NCI-H510A (cell line): ENCODE results near the gene LSM2.

Experiments
- DNase-seq: peaks from one replicate; lab custom pipeline; 2025; lab: John Stamatoyannopoulos, UW

LSM2 gene

GRCh38 chr6:31776989-31777666 is 29.6 kb downstream of the LSM2 start, which contains the start of gene VWA7:
Gene VWA7 (minus strand): TSS chr6:31777328. CDS start chr6:31776779, 549 bp downstream.
- DNase-seq, result peak; percentile 93

GRCh38 chr6:31776485-31776988 is 30.2 kb downstream of the LSM2 start:
- DNase-seq, result peak; percentile 72

- DNase-seq, result no peak
Observed at GRCh38 chr6:31775633-31776484, 30.9 kb downstream of the LSM2 start.

- no peak for DNase-seq
Observed at GRCh38 chr6:31775184-31775583, 31.6 kb downstream of the LSM2 start.

- DNase-seq, result no peak
Observed at GRCh38 chr6:31771992-31772358, 34.8 kb downstream of the LSM2 start.

- no peak for DNase-seq
Observed at GRCh38 chr6:31770860-31771259, 35.9 kb downstream of the LSM2 start.

- peak; percentile 33 for DNase-seq
Observed at GRCh38 chr6:31769684-31770371, 36.9 kb downstream of the LSM2 start.

GRCh38 chr6:31768363-31769257 is 38.2 kb downstream of the LSM2 start:
- DNase-seq, result no peak

GRCh38 chr6:31767096-31767645 is 39.6 kb downstream of the LSM2 start:
- no peak for DNase-seq

- DNase-seq, result peak; percentile 25
Observed at GRCh38 chr6:31765910-31766794, 40.6 kb downstream of the LSM2 start.

GRCh38 chr6:31765559-31765909 is 41.2 kb downstream of the LSM2 start:
- DNase-seq, result no peak

GRCh38 chr6:31764198-31764597 is 42.6 kb downstream of the LSM2 start:
- no peak for DNase-seq

GRCh38 chr6:31763619-31763940 is 43.2 kb downstream of the LSM2 start:
- DNase-seq, result no peak

- DNase-seq, result no peak
Observed at GRCh38 chr6:31762878-31763618, 43.7 kb downstream of the LSM2 start.

- no peak for DNase-seq
Observed at GRCh38 chr6:31762356-31762755, 44.4 kb downstream of the LSM2 start, which contains the start of gene SAPCD1. Gene SAPCD1 (plus strand): TSS chr6:31762656. CDS start chr6:31763055, 399 bp downstream.

GRCh38 chr6:31761343-31761742 is 45.4 kb downstream of the LSM2 start:
- DNase-seq, result no peak

GRCh38 chr6:31760790-31761189 is 46.0 kb downstream of the LSM2 start:
- DNase-seq, result no peak

- DNase-seq, result no peak
Observed at GRCh38 chr6:31758281-31758680, 48.5 kb downstream of the LSM2 start.

GRCh38 chr6:31752739-31753319 is 53.9 kb downstream of the LSM2 start:
- DNase-seq, result no peak
